Fibroblast of lung (primary cell): ENCODE data around the gene NRM. TPM values are rescaled to one million over a fixed set of nuclear protein-coding genes. Genes with fewer than 3 reads are reported as not detected.
A peak's percentile ranks its signal among the peaks of the same experiment; 100 is the strongest.

ENCODE experiments used
- DNase-seq, 2 donors: peaks; one replicate each; pipeline versions ENCODE4 v3.0.0 to v3.0.0-alpha.2; 2010; ENCODE audit warnings: low read depth in 2 of 2
- H2AFZ ChIP-seq: 2 replicates; pipeline ENCODE4 v1.5.1; 2012; ENCODE audit warnings: low read length, control low read depth, inconsistent platforms
- H3K27ac ChIP-seq: 2 replicates; pipeline ENCODE4 v1.5.1; 2011; ENCODE audit warnings: low read length, control low read depth; ENCODE audit not compliant: insufficient read depth
- H3K27me3 ChIP-seq: 2 replicates; pipeline ENCODE4 v1.5.1; 2011; ENCODE audit warnings: mild to moderate bottlenecking, low read length; ENCODE audit not compliant: control insufficient read depth, insufficient read depth
- H3K36me3 ChIP-seq: 2 replicates; pipeline ENCODE4 v1.5.1; 2011; ENCODE audit warnings: low read length; ENCODE audit not compliant: control insufficient read depth, insufficient read depth
- H3K4me1 ChIP-seq: 2 replicates; pipeline ENCODE4 v1.5.1; 2011; ENCODE audit warnings: low read length; ENCODE audit not compliant: control insufficient read depth, insufficient read depth; ENCODE audit errors: extremely low read depth
- H3K4me2 ChIP-seq: 2 replicates; pipeline ENCODE4 v1.5.1; 2011; ENCODE audit warnings: low read length, control low read depth; ENCODE audit not compliant: insufficient read depth; ENCODE audit errors: extremely low read depth
- H3K4me3 ChIP-seq, 4 experiments: fragments of 200-600 bp in 1 of 4; sonication (generic) in 1 of 4; replicated peaks in 1 of 4; 2 replicates each; pipeline ENCODE4 v1.5.1; 2011 to 2016; ENCODE audit warnings: low read length in 4 of 4, low read depth in 3 of 4, mild to moderate bottlenecking in 3 of 4, control low read depth in 2 of 4, inconsistent platforms in 1 of 4, mixed read lengths in 1 of 4; ENCODE audit not compliant: insufficient read depth in 1 of 4; ENCODE audit errors: control extremely low read depth in 1 of 4
- H3K79me2 ChIP-seq: 2 replicates; pipeline ENCODE4 v1.5.1; 2012; ENCODE audit warnings: mild to moderate bottlenecking, low read length, inconsistent platforms; ENCODE audit not compliant: control insufficient read depth, insufficient read depth
- H3K9ac ChIP-seq: 2 replicates; pipeline ENCODE4 v1.5.1; 2011; ENCODE audit warnings: mild to moderate bottlenecking, low read length, control low read depth; ENCODE audit not compliant: insufficient read depth
- H3K9me3 ChIP-seq: 2 replicates; pipeline ENCODE4 v1.5.1; 2012; ENCODE audit warnings: low read depth, low read length; ENCODE audit not compliant: control insufficient read depth, insufficient read depth
- H4K20me1 ChIP-seq: 2 replicates; pipeline ENCODE4 v1.5.1; 2011; ENCODE audit warnings: low read length; ENCODE audit not compliant: control insufficient read depth, insufficient read depth; ENCODE audit errors: extremely low read depth
- EZH2 ChIP-seq: IDR thresholded peaks from 2 replicates; pipeline ENCODE4 v1.5.1; 2012; ENCODE audit warnings: low read length, control low read depth, mild to moderate bottlenecking; ENCODE audit errors: missing control alignments
- polyA plus RNA-seq, 2 donors: library from polyadenylated mRNA; depleted of rRNA in 1 of 2; stranded (reverse) in 1 of 2; unstranded in 1 of 2; fragments of >200 nt; gene quantifications; 2 replicates each; pipeline ENCODE4 v1.2.1, GENCODE V29; 2011 to 2012; ENCODE audit warnings: missing spikeins in 1 of 2
- total RNA-seq: library from RNA; depleted of rRNA; stranded (reverse); fragments of >200 nt; gene quantifications from 2 replicates; pipeline ENCODE4 v1.2.1, GENCODE V29; 2014
- TF ChIP-seq, protein P1 (sequence below), 2 donors: IDR thresholded peaks in 1 of 2; conservative IDR thresholded peaks in 1 of 2; 1 replicate in 1 of 2; 2 replicates in 1 of 2; pipeline ENCODE4 v1.5.1; 2011 to 2012; ENCODE audit warnings: low read length in 2 of 2, control low read depth in 1 of 2, inconsistent platforms in 1 of 2, low read depth in 1 of 2, mild to moderate bottlenecking in 1 of 2

NRM gene
- total and polyA plus RNA-seq, 2 donors (not counting 1 experiment from before 2014, with no cell fraction given): 2.5 to 18.3 TPM

DNA sequence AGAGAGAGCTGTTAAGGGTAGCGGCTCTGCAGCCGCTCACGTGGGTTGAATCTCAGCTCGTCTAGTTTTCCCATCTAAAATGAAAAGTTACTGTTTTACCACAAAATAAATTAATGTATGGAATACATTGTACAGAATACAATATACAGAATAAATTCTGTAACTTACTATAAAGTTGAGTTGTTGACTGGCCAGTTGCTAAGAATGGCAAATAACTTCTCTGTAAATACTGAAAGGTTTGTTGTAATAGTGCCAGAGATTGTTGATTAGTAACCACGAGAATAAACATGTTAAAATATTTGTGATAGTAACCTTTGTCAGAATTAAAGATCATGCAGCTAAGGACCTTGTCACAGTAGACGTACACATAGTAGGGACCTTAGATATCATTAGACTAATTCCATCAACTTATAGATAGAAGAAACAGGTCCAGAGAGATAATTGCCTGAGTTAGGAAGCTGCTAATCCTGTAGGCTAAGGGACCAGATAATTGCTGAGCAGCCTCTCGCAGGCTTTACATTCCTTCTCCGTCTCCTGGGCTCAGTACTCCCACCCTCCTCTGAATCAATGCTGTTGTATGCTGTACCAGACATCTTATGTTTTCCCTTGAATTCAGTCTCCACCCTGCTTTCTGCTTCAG is 544 bp upstream of the NRM start:
- peak overlapping the region; percentile 99 for H3K27ac ChIP-seq
- H3K4me3 ChIP-seq: peak overlapping the region; percentile 31 to 95 (median 66)
- peak overlapping the region; percentile 35 for H2AFZ ChIP-seq
- H3K36me3 ChIP-seq: no peaks in the 10 kb centered on the region
- no peak for TF ChIP-seq EZH2
- TF ChIP-seq, protein P1, sequence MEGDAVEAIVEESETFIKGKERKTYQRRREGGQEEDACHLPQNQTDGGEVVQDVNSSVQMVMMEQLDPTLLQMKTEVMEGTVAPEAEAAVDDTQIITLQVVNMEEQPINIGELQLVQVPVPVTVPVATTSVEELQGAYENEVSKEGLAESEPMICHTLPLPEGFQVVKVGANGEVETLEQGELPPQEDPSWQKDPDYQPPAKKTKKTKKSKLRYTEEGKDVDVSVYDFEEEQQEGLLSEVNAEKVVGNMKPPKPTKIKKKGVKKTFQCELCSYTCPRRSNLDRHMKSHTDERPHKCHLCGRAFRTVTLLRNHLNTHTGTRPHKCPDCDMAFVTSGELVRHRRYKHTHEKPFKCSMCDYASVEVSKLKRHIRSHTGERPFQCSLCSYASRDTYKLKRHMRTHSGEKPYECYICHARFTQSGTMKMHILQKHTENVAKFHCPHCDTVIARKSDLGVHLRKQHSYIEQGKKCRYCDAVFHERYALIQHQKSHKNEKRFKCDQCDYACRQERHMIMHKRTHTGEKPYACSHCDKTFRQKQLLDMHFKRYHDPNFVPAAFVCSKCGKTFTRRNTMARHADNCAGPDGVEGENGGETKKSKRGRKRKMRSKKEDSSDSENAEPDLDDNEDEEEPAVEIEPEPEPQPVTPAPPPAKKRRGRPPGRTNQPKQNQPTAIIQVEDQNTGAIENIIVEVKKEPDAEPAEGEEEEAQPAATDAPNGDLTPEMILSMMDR (conservative IDR thresholded peaks at IDR 0.05 in 1 of 2, IDR thresholded peaks at IDR 0.05 in 1 of 2; ENCODE audit: low read depth in 1 of 2, low read length in 2 of 2): no peak
- H3K79me2 ChIP-seq: peaks cover 32% of the 10 kb centered on the region
- no peaks in the 10 kb centered on the region for H3K9me3 ChIP-seq
- peaks cover 29% of the 10 kb centered on the region for H3K4me1 ChIP-seq
- peak overlapping the region; percentile 49 for H3K9ac ChIP-seq
- no peaks in the 10 kb centered on the region for H4K20me1 ChIP-seq
- H3K4me2 ChIP-seq: peak overlapping the region; percentile 96
- no peak for DNase-seq
- H3K27me3 ChIP-seq: no peaks in the 10 kb centered on the region

DNA sequence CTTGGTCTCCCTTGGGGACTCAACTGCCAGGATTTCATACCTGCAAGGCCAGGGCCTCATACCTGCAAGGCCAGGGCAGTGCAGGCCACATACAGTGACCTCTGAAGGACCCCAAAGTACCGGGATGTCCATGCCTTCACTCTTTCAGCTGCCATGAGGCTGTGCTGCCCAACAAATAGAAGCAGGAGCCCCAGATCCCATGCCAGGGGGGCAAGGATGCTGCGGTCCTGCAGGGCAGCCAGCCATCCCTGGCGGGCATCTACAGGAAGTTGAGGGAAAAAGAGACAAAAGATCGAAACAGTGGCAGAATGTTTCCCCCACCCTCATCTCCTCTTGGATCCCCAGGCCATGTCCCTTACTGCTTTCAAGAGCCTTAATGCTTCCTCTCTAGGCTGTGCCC is 799 bp downstream of the NRM start:
- DNase-seq: no peak
- H2AFZ ChIP-seq: no peak overlapping the region
- H3K27ac ChIP-seq: peak overlapping the region; percentile 99
- H3K79me2 ChIP-seq: peaks cover 46% of the 10 kb centered on the region
- H3K36me3 ChIP-seq: peaks cover 2% of the 10 kb centered on the region
- H3K27me3 ChIP-seq: no peaks in the 10 kb centered on the region
- H3K9me3 ChIP-seq: no peaks in the 10 kb centered on the region
- H3K4me1 ChIP-seq: peaks cover 27% of the 10 kb centered on the region
- TF ChIP-seq, protein P1 (conservative IDR thresholded peaks at IDR 0.05 in 1 of 2, IDR thresholded peaks at IDR 0.05 in 1 of 2; ENCODE audit: low read depth in 1 of 2, low read length in 2 of 2): no peak
- TF ChIP-seq EZH2: no peak
- peak overlapping the region; percentile 91 for H3K4me2 ChIP-seq
- H4K20me1 ChIP-seq: no peaks in the 10 kb centered on the region
- H3K4me3 ChIP-seq: peak overlapping the region; percentile 75 to 95 (median 81)
- H3K9ac ChIP-seq: peak overlapping the region; percentile 69

DNA sequence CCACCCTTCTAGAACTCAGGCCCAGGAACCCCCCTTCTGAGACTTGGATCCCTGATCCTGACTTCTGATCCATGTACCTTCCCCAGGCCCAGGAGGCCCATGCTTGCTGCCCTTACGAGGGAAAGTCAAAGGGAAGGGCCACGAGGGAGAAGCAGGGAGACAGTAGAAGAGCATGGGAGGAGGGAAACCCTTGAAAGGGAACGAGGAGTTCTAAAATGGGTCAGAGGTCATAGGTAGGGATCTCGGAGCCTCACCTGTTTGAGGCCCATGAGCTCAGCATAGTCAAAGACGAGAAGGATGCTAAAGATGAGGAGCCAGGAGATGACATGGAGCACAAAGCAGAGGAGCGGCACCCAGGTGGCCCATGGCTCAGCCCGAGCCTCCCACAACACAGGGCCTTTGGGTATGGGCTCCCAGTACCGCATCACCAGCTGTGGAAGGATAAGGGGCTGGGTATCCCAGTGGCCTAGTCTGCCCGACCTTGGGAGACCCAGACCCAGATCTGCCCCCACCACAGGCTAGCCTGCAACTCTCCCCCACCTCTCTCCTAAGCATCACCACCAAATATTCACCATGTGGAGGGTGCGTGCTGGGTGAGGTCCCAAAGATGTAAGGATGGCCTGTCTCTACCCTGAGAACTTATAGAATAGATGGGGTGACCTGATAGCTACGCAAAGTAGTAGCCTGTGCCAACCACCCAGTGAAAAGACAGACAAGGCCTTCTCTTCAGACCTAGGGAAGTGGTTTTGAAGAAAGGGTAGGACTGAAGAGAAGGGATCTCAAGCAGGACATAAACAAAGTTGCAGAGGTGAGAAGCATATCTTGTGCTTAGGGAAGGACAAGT is 1.5 kb downstream of the NRM start:
- Histone ChIP-seq H2AFZ (no peak overlapping the region), H3K9ac (no peak overlapping the region), H4K20me1 (no peaks in the 10 kb centered on the region), H3K4me2 (peak overlapping the region; percentile 100), H3K4me1 (peaks cover 27% of the 10 kb centered on the region), H3K27me3 (no peaks in the 10 kb centered on the region), H3K36me3 (peaks cover 4% of the 10 kb centered on the region), H3K27ac (peak overlapping the region; percentile 99), H3K9me3 (no peaks in the 10 kb centered on the region), H3K79me2 (peaks cover 53% of the 10 kb centered on the region), H3K4me3 (peak overlapping the region; percentile 75 to 95 (median 81))
- no peak for DNase-seq
- TF ChIP-seq EZH2: no peak
- TF ChIP-seq, protein P1 (conservative IDR thresholded peaks at IDR 0.05 in 1 of 2, IDR thresholded peaks at IDR 0.05 in 1 of 2; ENCODE audit: low read depth in 1 of 2, low read length in 2 of 2): no peak
